ENCODE data around the gene LMAN2L.
A peak's percentile ranks its signal among the peaks of the same experiment; 100 is the strongest.

The LMAN2L gene

DNA sequence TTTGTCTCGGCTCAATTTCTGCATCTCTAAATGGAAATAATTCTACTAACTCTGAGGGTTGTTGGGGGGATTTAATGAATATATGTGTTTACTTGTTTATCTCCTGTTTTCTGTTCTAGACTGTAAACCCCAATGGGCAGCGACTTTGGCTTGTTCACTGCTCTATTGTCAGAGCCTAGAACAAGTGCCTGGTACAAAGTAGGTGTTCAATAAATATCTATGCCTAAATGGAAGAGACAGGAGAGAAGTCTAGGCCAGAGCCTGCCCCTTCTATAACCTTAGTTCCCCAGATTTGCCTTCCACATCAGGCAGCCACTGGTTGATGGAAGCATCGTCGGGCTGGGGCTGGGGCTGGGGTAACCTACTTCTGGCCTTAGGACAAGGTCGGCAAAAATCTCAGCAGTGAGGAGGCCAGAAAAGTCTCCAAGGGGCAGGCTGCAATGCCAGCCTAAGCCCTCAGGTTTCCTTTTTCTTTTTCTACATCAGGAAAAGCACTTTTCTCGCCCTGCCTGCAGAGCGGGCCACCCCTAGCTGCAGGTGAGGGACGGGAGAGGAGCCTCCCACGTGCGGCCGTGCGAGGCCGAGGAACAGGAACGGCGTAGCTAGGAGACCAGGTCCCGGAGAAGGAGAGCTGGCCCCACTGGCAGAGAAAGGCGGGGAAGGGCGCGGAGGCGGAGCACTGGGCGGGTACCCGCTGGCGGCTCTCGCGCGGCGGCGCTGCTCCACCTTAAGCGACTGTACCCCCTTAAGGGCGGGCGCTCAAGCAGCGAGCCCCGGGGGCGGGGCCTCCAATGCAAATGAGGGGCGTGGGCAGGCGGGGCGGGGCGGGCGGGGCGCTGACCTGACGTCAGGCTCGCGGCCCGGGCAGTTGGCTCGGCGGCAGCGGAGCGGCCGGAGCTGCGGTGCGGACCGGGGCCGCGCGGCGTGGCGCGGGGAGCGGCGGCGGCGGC is 20.4 kb upstream of the LMAN2L start, which contains the start of gene CNNM4:
TSS of gene CNNM4 (plus strand) at position 867 of the 950 bp plus-strand sequence. CDS start 98 bp downstream, outside the sequence.
- DNase-seq (ENCODE audit: low read depth): peak; percentile 92

DNA sequence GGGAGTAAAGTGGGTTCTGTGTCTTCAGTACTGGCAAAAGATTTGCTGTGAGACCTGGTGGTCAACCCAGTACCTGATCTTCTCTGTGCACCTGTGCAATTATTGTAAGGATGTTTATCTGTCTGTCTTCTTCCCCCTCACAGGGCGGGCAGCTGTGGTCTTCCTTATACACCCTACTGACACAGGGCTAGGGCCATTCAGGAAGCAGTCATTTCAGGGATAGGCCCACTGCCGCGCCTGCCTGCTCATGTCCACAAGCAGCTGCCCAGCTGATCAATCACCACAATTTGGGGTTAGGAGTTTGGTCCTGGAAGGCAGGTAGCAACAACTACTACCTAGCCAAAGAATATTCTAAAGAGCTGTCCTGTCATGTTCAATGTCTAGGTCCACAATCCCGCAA is 19.7 kb upstream of the LMAN2L start:
- DNase-seq (ENCODE audit: low read depth): no peak

DNA sequence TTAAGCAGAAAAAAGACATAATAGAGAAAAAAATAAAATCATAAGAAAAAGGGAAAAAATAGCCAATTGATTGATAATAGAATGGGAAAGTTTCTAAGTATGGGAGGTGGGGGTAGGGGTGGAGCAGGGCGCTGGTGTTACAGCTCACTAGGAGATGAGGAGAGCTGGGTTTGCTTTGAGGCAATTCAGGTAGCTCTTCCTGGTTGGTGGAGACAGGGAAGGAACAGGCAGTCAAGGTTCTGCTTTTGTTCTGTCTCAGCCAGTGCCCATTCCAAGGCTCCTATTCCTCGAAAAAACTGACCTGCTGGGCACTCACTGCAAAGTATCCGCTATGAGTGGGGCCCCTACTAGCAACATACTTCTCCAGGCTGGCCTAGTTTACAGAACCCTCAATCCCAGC is 19.1 kb upstream of the LMAN2L start:
- DNase-seq (ENCODE audit: low read depth): no peak

DNA sequence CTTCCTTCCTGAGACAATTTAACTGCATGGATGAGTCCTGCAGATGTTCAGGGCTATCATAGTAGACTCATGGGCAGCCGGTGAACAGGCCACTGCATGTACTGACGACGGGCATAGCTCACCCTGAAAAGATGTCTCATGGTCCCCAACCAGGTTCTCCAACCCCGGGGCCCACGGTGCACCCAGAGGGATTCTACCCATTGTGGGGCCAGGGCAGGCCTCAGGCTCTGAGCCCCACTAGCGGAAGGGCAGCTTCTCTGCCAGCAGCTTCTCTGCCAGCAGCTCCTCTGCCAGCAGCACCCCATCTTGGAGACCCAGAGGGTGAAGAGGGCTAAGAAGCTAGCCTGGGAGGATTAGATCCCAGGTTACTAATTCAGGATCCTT is 17.6 kb upstream of the LMAN2L start:
- no peak for DNase-seq (ENCODE audit: low read depth)

DNA sequence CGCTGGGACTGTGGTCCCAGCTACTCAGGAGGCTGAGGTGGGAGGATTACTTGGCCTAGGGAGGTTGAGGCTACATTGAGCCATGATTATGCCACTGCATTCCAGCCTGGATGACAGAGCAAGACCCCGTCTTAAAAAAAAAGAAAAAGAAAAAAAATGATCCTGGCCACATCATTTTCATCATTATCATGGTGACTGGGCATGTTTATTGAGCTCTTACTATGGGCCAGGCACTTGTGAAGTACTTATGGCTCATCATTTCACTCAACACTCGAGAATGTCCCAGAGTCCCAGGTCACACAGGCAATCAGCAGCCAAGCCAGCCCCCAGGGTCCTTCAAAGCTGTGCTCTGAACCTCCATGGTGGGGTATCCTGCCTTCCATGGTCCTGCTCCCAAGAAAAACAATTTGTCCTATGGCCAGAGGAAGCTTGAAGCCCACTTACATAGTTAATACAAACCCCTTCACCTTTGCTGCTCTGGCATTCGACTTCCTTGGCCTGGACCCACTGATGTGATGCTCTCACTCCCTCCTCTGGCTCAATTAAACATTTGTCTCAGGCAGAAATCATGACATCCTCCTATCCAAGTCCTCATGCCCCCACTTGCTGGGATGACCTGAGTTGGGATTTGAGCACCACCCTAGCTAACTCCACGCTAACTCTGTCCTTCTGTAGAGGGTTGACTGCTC is 17.1 kb upstream of the LMAN2L start:
- DNase-seq (ENCODE audit: low read depth): no peak

DNA sequence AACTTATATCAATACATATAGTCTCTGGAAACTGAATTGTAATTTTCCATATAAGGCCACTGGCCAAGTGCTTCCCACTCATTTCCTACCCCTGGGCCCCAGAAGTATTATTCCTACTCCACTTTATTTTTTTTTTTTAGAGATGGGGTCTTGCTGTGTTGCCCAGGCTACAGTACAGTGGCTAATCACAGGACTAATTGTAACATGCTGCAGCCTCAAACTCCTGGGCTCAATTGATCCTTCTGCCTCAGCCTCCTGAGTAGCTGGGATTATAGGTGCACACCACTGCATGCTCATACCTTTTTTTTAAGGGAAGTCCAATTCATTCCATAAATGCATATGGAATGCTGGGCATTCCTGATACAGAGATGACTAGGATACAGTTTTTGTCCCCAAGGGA is 14.5 kb upstream of the LMAN2L start:
- DNase-seq (ENCODE audit: low read depth): no peak

DNA sequence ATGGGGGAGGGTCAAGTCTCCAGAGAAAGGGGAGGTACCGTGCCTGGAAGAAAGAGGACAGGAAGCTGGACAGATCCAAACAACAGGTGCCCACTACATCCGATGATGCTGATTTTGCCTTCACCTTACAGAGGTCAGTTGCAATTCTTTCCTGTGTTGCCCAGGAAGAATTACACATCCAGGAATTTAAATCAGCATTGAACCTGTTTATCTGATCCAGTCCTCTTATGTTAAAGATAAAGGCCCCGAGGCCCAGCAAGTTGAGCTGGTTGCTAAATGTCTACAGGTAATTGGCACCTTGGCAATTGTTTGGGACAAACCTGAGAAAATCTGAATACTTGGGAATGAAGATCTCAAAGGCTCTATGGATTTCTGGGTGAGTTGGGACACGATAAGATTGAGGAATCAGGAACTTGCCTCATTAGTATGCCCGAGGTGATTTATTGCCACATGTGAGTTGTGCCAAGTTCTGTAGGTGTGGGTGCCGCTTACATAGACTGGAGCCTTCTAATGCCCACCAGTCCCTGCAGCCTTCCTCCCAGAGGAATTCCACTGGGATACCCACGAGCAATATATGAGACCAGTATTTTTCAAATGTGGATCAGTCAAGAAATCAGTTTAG is 13.9 kb upstream of the LMAN2L start:
- DNase-seq (ENCODE audit: low read depth): no peak

DNA sequence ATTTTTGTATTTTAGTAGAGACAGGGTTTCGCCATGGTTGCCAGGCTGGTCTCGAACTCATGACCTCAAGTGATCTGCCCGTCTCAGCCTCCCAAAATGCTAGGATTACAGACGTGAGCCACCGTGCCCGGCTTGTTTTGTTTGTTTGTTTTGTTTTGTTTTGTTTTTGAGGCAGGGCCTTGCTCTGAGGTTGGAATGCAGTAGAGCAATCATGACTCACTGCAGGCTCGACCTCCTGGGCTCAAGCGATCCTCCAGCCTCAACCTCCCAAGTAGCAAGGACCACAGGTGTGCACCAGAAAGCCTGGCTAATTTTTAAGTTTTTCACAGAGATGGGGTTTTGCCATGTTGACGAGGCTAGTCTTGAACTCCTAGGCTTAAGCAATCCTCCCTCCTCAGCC is 11.9 kb upstream of the LMAN2L start:
- DNase-seq (ENCODE audit: low read depth): no peak

DNA sequence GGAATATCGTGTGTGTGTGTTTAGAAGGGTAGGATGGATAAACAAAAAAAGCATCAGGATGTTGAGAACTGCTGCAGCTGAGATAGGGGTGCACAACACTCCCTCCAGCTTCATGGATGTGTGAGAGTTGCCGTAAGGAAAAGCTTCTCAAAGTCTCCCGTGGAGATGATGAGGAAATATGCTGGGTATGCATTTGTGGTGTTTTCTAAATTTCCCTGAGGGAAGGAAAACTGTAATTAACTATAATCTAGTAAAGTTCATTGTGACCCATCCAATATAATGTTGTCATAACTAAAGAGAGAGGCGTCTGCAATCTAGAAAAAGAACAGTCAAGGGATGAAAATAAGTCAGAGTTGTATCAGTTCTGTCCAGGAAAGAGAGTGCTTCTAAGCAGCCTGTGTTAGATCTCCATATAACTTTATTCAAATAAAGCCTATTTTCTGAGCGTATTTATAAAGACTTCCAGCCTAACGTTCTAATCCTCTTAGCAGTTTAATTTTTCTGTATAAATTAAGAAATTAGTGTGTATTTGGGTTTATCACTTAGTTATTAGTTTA is 7.3 kb upstream of the LMAN2L start:
- no peak for DNase-seq (ENCODE audit: low read depth)

DNA sequence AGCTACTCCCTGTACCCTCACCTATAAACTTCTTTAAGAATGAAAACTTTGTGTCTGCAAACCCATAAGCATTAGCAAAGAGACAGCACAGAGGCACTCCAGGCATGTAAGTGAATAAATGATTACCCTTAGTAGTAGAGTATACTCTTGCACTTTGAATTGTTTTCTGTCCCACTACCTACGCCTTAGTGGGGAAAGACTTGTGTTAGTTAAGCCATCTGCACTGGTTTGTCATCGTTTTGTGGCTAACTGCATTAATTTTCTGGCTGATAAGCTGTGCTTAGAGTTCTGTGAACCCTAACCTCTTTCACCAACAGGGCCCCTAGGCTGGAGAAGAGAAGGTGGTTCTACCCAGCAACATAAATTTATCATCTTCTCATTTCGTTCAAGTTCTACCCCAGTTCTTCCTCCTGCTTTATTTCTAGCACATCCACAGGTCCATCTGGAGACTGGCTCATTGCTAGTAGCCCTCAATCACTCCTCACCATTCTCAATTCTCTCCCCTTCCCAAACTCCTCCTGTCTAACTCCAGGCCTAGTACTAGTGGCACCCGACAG is 710 bp downstream of the LMAN2L start:
- DNase-seq (ENCODE audit: low read depth): no peak

DNA sequence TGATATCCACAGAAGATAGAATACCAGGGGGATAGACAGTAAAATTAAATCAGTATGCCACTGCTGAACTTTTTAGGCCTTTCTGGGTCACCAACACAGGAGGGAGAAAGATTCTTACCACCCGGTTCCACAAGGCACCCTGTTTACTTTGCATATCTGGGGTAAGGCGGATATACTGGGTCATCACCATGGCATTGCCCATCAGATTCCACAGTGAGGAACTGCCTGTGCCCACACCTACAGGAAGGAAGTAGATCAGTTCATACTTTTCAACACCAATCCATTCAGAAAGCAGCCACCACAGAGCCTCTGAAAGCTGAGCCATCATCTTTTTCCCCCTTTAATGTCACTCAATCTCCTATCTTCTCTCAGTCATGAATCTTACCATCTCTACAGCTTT is 2.0 kb downstream of the LMAN2L start:
- no peak for DNase-seq (ENCODE audit: low read depth)

DNA sequence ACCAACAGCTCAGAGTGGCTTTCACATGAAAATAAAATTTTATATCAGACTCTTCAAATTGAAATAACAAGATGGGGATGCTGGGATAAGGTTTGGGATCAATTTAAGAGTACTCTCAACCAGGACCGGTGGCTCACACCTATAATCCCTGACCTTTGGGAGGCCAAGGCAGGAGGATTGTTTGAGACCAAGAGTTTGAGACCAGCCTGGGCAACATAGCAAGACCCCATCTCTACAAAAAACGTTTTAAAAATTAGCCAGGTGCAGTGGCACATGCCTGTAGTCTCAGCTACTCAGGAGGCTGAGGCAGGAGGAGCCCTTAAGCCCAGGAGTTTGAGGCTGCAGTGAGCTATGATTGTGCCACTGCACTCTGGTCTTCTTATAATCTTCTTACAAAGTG is 2.6 kb downstream of the LMAN2L start:
- DNase-seq (ENCODE audit: low read depth): no peak

DNA sequence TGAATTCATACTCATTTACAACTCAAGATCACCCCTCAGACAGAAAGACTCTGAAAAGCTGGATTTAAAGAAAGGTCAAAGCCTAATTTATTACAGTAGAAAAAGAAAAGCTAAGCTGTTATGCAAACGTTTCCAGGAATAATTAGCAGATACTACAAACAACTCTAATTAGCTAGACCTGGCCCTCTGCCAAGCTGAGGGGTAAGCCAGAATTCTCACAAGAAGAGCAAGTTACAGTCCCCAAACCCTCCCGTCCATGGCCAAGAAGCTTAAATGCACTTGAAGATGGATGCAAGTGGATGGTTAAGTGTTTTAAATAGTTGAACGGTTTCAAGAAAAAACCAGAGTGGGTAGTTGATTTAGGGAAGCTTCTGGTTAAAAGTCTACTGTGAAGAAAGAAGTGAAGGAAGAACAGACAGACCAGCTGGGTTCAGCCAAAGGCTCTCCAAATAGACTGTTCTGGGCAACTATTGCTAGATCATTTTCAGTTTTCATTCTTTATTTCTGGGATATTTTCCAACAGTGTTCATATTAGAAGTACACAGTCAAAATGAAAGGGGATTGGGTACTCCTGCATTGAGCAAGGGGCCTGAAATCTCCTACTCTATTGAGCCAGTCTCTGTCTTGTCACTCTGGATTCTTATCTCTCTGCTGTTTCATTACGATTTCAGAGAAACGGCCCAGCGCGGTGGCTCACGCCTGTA is 4.8 kb downstream of the LMAN2L start:
- DNase-seq (ENCODE audit: low read depth): peak; percentile 72

DNA sequence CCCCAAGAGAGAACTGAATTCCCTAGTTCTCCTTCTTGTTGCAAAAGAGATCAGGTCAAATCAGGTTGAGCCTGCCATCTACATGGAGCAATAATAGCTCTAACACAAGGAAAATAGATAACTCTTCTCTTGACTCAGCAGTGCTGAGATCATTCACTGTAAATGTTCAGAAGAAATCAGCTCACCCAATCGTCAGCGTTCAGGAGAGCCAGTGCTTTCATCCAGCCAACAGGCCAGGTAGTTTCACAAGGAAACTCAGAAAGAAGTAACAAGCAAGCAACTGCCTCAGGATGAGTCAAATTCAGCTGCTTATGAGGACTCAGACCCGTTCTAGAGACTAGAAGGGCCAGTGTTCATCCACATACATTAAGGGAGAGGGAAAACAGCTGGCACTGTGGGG is 5.9 kb downstream of the LMAN2L start:
- DNase-seq (ENCODE audit: low read depth): no peak

DNA sequence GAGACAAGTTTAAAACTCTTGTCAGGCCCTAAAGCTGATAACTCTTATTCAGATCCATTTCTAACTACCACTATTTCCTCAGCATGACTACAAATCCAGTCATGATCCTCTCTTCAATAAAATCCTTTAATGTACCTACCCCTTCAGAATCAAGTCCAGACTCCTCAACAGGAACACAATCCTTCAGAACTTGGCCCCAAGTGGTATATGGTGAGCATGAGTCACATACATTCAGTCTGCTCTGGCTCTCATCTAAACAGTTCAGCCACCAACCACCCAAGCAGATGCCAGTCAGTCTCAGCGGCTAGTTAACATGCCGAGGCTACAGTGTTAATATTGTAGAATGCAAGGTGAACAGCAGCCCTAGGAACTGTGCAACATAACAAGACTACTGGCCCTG is 9.7 kb downstream of the LMAN2L start:
- DNase-seq (ENCODE audit: low read depth): peak; percentile 24

DNA sequence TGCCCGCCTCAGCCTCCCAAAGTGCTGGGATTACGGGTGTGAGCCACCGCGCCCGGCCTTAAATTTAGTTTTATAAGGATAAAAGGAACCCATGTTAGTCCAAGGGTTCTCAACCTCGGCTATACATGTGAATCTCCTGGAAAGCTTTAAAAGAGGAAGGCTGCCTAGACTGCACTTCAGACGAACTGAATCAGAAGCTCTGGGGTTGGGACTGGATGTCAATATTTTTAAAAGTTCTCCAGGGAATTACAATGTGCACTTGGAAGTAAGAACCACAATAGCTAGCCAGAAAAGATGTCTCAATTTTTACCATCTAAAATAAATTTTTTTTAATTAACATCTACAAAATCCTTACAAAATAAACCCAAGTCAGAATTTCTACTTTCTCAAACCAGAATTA is 10.1 kb downstream of the LMAN2L start:
- peak; percentile 26 for DNase-seq (ENCODE audit: low read depth)

DNA sequence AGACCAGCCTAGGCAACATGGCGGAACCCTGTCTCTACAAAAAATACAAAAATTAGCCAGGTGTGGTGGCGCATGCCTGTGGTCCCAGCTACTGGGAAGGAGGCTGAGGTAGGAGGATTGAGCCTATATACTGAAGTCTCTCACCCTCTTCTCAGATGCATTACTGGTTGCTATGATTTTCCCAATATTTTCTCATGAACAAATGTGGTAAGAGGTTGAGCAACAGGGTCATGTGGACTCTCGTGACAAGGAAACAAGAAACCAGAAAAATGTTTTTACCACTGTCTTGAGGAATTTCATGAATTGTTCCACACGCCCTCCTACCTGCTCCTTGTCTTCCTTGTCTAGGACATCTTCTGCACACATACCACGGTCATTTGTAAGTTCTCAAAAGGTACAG is 12.4 kb downstream of the LMAN2L start:
- DNase-seq (ENCODE audit: low read depth): peak; percentile 75

DNA sequence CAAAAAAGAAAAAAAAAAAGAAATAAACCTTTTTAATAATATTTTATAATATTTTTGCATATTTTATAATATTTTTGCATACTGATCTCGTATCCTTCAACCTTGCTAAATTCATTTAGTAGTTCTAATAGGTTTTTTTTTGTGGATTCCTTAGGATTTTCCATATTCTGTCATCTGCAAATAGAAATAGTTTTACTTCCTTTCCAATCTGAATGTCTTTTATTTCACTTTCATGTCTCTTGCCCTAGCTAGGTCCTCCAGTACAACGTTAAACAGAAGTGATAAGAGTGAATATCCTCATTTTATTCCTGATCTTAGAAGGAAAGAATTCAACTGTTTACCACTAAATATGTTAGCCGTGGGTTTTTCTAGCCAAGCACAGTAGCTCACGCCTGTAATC is 13.7 kb downstream of the LMAN2L start:
- no peak for DNase-seq (ENCODE audit: low read depth)

DNA sequence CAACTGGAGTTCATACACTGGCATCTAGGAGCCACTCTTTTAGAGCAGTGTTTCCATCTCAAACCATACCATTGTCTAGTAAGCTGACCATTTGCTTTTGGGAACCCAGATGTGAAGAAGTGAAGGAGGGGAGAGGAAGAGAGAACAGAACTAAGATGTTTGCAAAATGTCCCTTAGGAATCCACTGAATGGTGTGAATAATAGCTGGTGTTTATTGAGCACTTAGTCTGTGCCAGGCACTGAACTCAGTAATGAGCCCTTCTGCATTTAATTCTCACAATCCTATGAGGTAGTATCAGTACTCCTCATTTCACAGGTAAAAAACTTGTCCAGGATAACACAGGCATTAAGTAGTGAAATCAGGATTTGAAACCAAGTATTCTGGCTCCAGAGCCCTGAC is 23.5 kb downstream of the LMAN2L start:
- DNase-seq (ENCODE audit: low read depth): no peak

DNA sequence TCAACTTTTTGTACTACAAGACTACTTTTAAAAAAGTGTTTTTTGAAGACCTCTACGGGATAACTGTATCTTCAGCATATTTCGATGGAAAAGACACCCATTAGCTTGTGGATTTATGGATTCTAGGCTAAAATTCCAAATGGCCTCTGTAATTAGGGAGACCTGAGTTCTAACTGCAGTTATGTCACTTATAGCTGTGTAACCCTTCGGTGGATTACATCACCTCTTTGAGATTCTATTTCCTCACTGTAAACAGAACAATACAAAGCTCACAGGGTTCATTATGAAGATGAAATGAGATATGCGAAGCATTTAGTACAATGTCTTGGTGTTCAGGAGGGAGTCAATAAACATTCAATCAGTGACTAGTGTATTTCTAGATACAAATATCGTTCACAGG is 24.2 kb downstream of the LMAN2L start:
- no peak for DNase-seq (ENCODE audit: low read depth)

DNA sequence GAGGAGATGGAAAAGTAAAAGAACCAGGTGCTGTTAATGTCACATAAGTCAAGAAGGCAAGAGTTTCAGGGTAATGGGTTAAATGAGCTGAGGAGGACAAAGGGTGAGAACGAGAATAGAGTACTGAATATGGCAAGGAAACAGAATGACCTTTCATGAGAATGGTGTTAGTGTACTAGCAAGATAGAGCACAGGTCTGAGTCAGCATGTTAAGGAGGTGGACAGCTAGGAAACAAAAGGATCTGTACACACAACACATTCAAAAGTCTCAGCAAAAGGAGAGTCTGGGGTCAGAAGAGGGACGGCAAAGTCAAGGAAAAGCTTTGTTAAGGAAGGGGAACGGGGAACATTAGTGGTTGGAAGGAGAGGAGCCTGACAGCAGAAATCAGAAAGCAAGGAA is 28.9 kb downstream of the LMAN2L start:
- DNase-seq (ENCODE audit: low read depth): no peak

Measured in fibroblast of gingiva (primary cell).